Spinal cord (tissue), 10 donors: ENCODE results near the gene SLC5A11. TPM values are rescaled to one million over a fixed set of nuclear protein-coding genes. Genes with fewer than 3 reads are reported as not detected.

ENCODE experiments used
- DNase-seq, 6 donors: peaks; one replicate each; pipeline versions ENCODE4 v3.0.0 to v3.0.0-alpha.2; 2013 to 2015; ENCODE audit warnings: low spot score in 6 of 6, low read depth in 4 of 6
- H3K27ac ChIP-seq: one replicate; pipeline ENCODE4 v1.5.1; 2013; ENCODE audit warnings: low read depth, low read length, control low read depth
- H3K27me3 ChIP-seq: one replicate; pipeline ENCODE4 v1.6.1; 2013; ENCODE audit warnings: low read length; ENCODE audit not compliant: control insufficient read depth, insufficient read depth
- H3K36me3 ChIP-seq: one replicate; pipeline ENCODE4 v1.6.1; 2013; ENCODE audit warnings: low read length; ENCODE audit not compliant: control insufficient read depth, insufficient read depth
- H3K4me1 ChIP-seq: one replicate; pipeline ENCODE4 v1.6.1; 2013; ENCODE audit warnings: low read length; ENCODE audit not compliant: control insufficient read depth, insufficient read depth
- H3K4me3 ChIP-seq: one replicate; pipeline ENCODE4 v1.5.1; 2013; ENCODE audit warnings: low read depth, low read length, control low read depth
- H3K9me3 ChIP-seq: one replicate; pipeline ENCODE4 v1.6.1; 2013; ENCODE audit warnings: low read length; ENCODE audit not compliant: control insufficient read depth, insufficient read depth
- WGBS: methylation state at CpG from one replicate; pipeline ENCODE4 v1.1.5; 2013; ENCODE audit warnings: missing lambda C conversion rate; ENCODE audit not compliant: insufficient coverage; 5-methylcytosine and 5-hydroxymethylcytosine counted together
- polyA plus RNA-seq, 2 donors: library from polyadenylated mRNA; unstranded; fragments of 120-200 nt; gene quantifications; one replicate each; pipeline ENCODE4 v1.2.1, GENCODE V29; 2013; ENCODE audit not compliant: insufficient read length in 2 of 2
- total RNA-seq, 2 donors: library from RNA; depleted of rRNA in 1 of 2; stranded (reverse); fragments of 120-200 nt in 1 of 2; fragments of >200 nt in 1 of 2; gene quantifications; one replicate each; pipeline versions ENCODE4 v1.2.3 to v1.2.4, GENCODE V29; 2013 to 2014
- donor health status: healthy.

SLC5A11 gene
- total and polyA plus RNA-seq, 4 donors: 0.22 to 0.24 TPM; not detected in 2

GRCh38 chr16:24943471-24943870 is 97.7 kb downstream of the SLC5A11 start:
- H3K27me3 ChIP-seq: no peaks in the 10 kb centered on the region
- no peak for DNase-seq
- H3K4me3 ChIP-seq: no peak overlapping the region
- no peak overlapping the region for H3K27ac ChIP-seq
- H3K9me3 ChIP-seq: no peaks in the 10 kb centered on the region
- WGBS: 100% methylated on average over 5 of the region's 7 CpGs
- peaks cover 38% of the 10 kb centered on the region for H3K36me3 ChIP-seq
- no peaks in the 10 kb centered on the region for H3K4me1 ChIP-seq

GRCh38 chr16:24944206-24944605 is 98.4 kb downstream of the SLC5A11 start:
- no peaks in the 10 kb centered on the region for H3K4me1 ChIP-seq
- H3K27ac ChIP-seq: no peak overlapping the region
- WGBS: no CpG with 5 or more reads among the region's 3 CpGs
- H3K4me3 ChIP-seq: no peak overlapping the region
- peaks cover 33% of the 10 kb centered on the region for H3K36me3 ChIP-seq
- no peaks in the 10 kb centered on the region for H3K9me3 ChIP-seq
- DNase-seq: no peak
- no peaks in the 10 kb centered on the region for H3K27me3 ChIP-seq

GRCh38 chr16:24946155-24946554 is 100.4 kb downstream of the SLC5A11 start:
- Histone ChIP-seq H3K27me3 (no peaks in the 10 kb centered on the region), H3K9me3 (no peaks in the 10 kb centered on the region), H3K27ac (no peak overlapping the region), H3K36me3 (peaks cover 26% of the 10 kb centered on the region), H3K4me3 (no peak overlapping the region), H3K4me1 (no peaks in the 10 kb centered on the region)
- 98% methylated on average over 4 of the region's 6 CpGs for WGBS
- DNase-seq: no peak

GRCh38 chr16:24950275-24950674 is 104.5 kb downstream of the SLC5A11 start:
- DNase-seq: no peak
- WGBS: 98% methylated on average over 5 of the region's 5 CpGs

GRCh38 chr16:24953306-24953705 is 107.5 kb downstream of the SLC5A11 start:
- Histone ChIP-seq H3K4me3 (no peak overlapping the region), H3K27me3 (no peaks in the 10 kb centered on the region), H3K9me3 (no peaks in the 10 kb centered on the region), H3K4me1 (no peaks in the 10 kb centered on the region), H3K27ac (no peak overlapping the region), H3K36me3 (peaks cover 50% of the 10 kb centered on the region)
- 100% methylated on average over 1 of the region's 6 CpGs for WGBS
- DNase-seq: no peak

More at GRCh38 chr16:24950275-24950674, 104.5 kb downstream of the SLC5A11 start:
- Histone ChIP-seq H3K27me3 (no peaks in the 10 kb centered on the region), H3K4me3 (no peak overlapping the region), H3K4me1 (no peaks in the 10 kb centered on the region), H3K27ac (no peak overlapping the region), H3K9me3 (no peaks in the 10 kb centered on the region), H3K36me3 (peaks cover 29% of the 10 kb centered on the region)

GRCh38 chr16:24953721-24954120 is 108.0 kb downstream of the SLC5A11 start:
- no CpG with 5 or more reads among the region's 5 CpGs for WGBS
- no peak overlapping the region for H3K4me3 ChIP-seq
- no peaks in the 10 kb centered on the region for H3K4me1 ChIP-seq
- no peaks in the 10 kb centered on the region for H3K9me3 ChIP-seq
- no peaks in the 10 kb centered on the region for H3K27me3 ChIP-seq
- peaks cover 50% of the 10 kb centered on the region for H3K36me3 ChIP-seq
- DNase-seq: no peak
- H3K27ac ChIP-seq: no peak overlapping the region

- no peak for DNase-seq
- WGBS: 100% methylated on average over 2 of the region's 4 CpGs
- H3K27me3 ChIP-seq: no peaks in the 10 kb centered on the region
- no peak overlapping the region for H3K4me3 ChIP-seq
- no peaks in the 10 kb centered on the region for H3K4me1 ChIP-seq
- H3K36me3 ChIP-seq: peaks cover 50% of the 10 kb centered on the region
- no peaks in the 10 kb centered on the region for H3K9me3 ChIP-seq
- H3K27ac ChIP-seq: no peak overlapping the region
These were observed 108.4 kb downstream of the SLC5A11 start for GRCh38 chr16:24954137-24954536.

GRCh38 chr16:24955975-24956731 is 110.4 kb downstream of the SLC5A11 start:
- no peak overlapping the region for H3K27ac ChIP-seq
- no peaks in the 10 kb centered on the region for H3K4me1 ChIP-seq
- H3K27me3 ChIP-seq: no peaks in the 10 kb centered on the region
- H3K36me3 ChIP-seq: peaks cover 51% of the 10 kb centered on the region
- H3K9me3 ChIP-seq: no peaks in the 10 kb centered on the region
- H3K4me3 ChIP-seq: no peak overlapping the region
- WGBS: 92% methylated on average over 9 of the region's 11 CpGs
- DNase-seq: no peak

- H3K4me1 ChIP-seq: no peaks in the 10 kb centered on the region
- 88% methylated on average over 2 of the region's 6 CpGs for WGBS
These were observed 112.1 kb downstream of the SLC5A11 start for GRCh38 chr16:24957887-24958286.

More at GRCh38 chr16:24957887-24958286, 112.1 kb downstream of the SLC5A11 start:
- Histone ChIP-seq H3K4me3 (no peak overlapping the region), H3K27ac (no peak overlapping the region), H3K9me3 (peaks cover 2% of the 10 kb centered on the region), H3K36me3 (peaks cover 52% of the 10 kb centered on the region), H3K27me3 (no peaks in the 10 kb centered on the region)
- no peak for DNase-seq
